Placental epithelial cell (primary cell): ENCODE data around the gene TLK1. TPM values are rescaled to one million over a fixed set of nuclear protein-coding genes. Genes with fewer than 3 reads are reported as not detected.

Experiments used
- total RNA-seq: library from RNA; depleted of rRNA; stranded (reverse); fragments of >200 nt; gene quantifications from 2 replicates; pipeline ENCODE4 v1.2.3, GENCODE V29; 2012

Gene TLK1
- 15.0 and 17.7 TPM in 2 replicates for total RNA-seq

GRCh38 chr2:171160119-171160955 lies at the start of gene TLK1:
Gene TLK1, minus strand, starts transcription at chr2:171160893. Its CDS starts 465 bp downstream, at chr2:171160428.

Other genes starting within 250 kb of the TLK1 start
- gene GORASP2, start 231.6 kb downstream of the TLK1 start, total RNA-seq, result 52.6 and 87.4 TPM in 2 replicates